ENCODE results near the gene CMKLR1.

Gene CMKLR1

GRCh38 chr12:108335349-108336119 is 3.6 kb downstream of the CMKLR1 start:
- DNase-seq: no peak

DNA sequence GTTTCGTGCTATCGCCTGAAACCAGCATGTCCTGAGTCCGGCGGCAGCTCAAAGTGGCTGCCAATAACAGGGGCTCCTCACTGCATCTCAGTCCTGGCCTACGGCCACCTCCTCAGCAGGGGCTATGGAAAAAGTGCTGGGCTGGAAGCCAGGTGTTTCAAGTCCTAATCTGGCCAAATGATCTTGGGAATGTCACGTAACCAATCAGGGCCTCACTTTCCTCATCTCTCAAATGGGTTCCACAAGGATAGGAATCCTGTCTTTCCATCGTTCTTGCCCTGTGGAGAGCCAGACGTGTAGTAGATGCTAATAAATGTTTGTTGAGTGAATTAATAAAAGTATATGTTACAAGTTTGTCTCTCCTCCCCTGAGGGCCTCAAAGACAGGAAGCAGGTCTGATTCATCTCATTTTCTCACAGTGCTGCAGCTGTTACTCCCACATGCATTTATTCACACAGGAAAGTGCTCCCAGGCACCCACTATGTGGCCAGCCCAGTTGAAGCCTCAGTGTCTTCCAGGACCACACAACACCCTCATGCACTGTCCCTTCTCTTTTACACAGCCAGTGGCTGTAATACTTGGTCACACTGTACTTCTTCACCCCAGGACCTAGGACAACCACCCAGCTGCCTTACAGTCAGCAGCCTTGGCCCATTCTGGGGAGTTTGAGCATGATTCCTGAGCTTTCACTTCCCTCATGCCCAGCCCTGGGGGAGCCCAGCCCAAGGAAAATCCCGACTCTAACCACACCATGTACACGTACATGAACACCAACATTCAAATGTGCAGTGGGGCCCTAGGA is 5.0 kb downstream of the CMKLR1 start:
- no peak for DNase-seq

GRCh38 chr12:108332791-108333382 is 6.2 kb downstream of the CMKLR1 start:
- no peak for DNase-seq

- no peak for DNase-seq
Observed at GRCh38 chr12:108328420-108328819, 10.7 kb downstream of the CMKLR1 start.

DNA sequence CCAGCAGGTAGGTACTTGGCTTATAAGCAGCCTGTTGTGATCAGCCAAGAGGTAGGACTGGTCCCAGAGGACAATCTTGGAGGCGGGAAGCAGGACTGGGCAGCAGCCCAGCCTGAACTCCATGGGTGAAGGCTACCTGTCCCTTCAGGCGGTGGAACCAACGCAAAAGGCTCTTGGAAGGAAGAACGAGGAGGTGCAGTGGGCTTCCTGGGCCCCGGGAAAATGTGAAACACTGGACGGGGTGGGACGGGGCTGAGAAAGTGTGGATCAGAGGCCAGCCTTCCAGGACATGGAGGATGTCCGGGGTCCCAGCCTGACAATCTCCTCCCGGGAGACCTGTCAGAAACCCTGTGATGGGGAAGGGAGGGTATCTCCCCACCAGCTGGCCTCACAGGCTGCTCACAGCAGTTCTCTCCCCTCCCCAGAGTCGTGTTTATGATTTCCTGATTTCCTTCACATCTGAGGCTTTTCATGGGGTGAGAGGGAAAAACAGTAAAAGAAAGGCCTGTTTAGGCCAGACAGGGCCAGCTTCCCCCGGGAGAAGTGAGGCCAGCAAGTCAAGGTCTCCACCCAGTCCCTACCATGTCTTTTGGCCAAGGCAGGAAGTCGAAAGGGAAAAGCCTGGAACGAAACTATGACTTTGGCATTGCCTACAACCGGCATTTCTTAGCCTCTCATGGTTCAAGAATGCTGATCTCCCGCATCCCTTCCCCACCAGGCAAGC is 11.3 kb downstream of the CMKLR1 start:
- no peak for DNase-seq

- no peak for DNase-seq
Observed at GRCh38 chr12:108326254-108326750, 12.8 kb downstream of the CMKLR1 start.

DNA sequence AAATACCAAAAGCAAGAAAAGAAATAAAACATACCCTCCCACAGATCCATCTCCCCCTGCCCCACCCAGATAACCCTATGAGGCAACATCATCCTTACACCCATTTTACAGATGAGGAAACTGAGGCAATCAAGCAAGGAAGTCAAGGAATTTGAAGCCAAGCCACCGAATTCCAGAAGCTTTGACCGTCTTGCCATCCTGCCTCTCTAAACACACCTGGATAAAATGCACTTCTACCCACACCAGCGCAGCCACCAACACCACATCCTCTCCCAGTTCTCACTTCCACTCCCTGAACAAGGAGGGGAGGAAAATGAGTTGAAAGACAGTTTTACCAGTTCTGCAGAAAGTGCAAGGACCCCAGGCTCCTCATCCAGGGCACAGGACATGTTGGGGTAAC is 13.6 kb downstream of the CMKLR1 start:
- no peak for DNase-seq

DNA sequence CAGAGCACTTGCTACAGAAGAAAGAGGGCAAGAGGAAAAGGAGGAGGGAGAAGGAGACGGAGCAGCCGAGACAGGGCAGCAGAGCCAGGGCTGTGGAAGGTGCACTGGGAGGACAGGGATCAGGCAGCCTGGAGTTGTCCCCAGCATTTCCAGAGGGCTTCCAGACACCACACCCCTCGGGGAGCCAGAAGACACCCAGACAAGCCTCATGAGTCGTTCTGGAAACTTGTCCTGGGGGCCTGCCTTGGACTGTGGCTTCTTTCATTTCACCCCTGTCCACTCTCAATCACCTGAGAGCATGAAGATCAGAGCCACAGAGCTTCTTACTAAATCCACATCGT is 14.1 kb downstream of the CMKLR1 start:
- DNase-seq: no peak

GRCh38 chr12:108324351-108325017 is 14.6 kb downstream of the CMKLR1 start:
- DNase-seq: no peak

DNA sequence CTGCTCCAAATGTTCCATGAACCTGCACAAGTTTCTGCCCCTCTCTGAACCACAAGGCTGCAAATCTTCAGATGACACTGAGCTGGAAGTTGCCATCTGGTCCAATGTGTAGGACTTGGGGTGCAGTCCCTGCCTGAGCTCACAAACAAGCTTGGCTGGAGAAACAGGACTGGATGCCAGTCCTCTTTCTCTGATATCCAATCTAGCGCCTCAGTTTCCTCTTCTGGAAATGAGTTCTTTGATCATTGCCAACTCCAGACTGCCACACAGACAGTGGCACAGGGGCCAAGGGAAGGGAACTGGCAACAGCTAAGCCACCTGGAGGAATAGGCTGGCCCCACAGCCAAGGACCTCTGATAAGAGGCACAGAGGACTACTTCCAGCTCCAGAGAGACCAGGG is 15.5 kb downstream of the CMKLR1 start:
- DNase-seq: no peak

DNA sequence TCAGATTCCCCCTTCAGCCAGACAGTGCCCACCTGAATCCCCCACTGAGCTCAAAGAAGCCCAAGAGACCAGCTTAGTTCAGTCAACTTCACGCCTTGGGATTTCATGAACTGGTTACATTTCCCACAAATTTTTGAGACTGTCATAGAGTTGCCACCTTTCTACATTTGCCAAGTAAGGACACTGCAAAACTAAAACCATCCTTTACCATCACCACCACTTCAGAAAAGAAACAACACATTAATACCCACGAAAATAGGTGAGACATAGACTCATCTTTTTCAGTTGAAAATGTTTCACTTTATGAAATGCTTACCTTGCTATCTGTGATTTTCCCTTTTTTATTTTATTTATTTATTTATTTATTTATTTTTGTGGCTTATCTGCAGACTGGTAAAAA is 16.1 kb downstream of the CMKLR1 start:
- no peak for DNase-seq

GRCh38 chr12:108321688-108322087 is 17.4 kb downstream of the CMKLR1 start:
- DNase-seq: no peak

DNA sequence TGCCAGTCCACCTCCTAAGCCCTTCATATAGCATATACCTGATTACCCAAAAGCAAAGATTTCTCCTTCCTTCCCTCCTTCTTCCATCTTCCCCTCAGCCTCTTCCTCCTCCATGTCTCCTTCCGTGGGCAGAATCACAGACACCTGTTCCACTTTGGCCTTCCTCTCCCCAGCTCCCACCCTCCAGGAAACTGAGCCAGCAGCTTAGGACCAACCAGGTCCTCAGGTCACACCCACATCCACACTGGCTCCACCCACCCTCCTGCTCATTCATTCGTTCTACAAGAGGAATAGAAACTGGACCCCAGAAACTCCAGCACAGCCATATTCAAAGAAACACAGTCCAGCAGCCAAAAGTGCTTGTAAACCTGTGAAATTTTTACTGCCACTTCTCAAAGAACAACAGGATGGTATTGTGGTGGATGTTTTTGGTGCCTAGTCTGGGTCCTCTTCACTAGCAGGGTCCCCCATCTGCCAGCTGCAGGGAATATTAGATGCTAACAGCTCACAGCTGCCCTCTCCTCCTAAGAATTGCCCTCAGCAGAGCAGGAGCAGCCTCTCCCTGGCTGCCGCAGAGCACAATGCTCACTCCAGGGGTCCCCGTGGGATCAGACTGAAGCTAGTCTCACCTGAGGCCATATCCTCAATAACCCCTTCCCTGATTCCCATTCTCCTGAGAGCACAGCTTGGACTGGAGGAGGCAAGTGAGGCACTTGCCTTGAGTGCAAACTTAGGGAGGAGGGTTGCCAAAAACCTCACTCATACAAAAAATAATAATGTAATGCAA is 18.4 kb downstream of the CMKLR1 start:
- DNase-seq: no peak

DNA sequence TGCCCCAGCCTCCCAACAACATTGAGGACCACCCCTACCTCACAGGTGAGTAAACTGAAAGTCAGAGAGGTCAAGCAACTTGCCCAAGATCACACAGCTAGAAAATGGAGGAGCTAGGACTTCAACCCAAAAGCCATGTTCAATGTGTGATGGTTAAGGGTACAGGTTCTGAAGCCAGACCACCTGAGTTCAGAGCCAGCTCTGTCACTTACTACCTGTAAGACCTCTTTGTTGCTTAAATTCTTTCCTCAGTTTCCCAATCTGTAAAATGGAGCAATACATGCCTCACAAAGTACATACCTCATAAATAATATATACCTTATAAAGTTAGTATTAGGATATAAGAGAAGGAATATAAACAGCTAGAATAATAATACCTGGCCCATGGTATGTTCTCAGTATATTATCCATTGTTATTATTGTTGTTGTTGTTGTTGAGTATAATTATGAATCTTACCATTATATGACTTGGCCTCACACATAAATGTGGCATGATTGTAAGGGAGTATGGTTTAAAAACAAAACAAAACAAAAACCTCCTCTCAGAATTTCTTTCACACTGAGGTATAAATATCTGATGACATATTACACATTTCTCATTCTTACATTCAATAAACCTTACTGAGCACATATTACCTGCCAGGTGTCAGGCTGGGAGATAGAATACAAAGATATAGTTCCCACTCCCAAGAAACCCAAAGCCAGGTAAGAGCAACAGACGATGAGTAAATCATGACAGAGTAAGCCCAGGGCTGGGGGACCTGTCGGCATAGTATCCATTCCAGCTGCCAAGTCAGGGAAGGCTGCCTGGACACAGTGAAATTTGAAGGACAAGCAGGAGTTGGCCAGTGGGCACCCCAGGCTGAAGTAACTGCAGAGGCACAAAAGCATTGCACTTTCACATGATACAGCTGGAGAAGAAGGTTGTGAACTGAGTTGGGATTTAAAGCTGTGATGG is 19.6 kb downstream of the CMKLR1 start:
- no peak for DNase-seq

DNA sequence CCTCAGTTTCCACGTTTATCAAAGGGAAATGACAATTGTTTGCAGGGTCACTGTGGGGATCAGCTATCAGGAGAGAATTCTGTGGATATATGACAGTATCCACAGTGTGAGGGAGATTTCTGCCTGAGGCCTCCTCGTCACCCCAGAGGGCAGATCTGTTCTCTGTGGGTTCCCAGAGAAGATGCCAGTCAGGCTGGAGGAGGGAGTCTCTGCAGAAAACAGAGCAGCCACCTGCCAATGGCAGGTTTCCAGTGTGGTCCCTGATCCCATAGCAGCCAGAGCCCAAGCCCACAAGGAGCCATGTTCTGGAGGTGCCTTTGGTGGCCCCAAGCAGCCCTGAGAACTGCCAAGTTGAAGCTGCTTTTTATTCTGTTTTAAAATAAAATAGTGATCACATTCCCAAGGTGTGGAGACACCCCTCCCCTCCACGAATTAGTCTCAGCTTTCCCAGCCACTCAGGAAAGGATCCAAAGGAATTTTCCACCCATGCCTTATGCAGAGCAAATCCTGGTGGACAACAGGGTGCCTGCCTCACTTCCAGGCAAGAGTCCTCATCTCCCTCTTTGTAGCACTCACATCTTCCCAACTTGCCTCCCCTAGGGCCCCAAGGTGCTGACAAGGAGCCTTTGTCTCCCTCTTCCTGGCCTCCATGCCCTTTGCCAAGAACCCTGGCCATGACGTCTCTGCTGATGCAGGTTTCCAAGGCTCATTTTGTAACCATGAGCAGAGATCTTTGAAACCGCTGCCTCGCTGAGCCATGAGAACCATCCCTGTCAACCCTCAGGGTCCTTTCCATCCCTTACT is 20.4 kb downstream of the CMKLR1 start:
- no peak for DNase-seq

- no peak for DNase-seq
Observed at GRCh38 chr12:108317308-108318234, 21.5 kb downstream of the CMKLR1 start.

DNA sequence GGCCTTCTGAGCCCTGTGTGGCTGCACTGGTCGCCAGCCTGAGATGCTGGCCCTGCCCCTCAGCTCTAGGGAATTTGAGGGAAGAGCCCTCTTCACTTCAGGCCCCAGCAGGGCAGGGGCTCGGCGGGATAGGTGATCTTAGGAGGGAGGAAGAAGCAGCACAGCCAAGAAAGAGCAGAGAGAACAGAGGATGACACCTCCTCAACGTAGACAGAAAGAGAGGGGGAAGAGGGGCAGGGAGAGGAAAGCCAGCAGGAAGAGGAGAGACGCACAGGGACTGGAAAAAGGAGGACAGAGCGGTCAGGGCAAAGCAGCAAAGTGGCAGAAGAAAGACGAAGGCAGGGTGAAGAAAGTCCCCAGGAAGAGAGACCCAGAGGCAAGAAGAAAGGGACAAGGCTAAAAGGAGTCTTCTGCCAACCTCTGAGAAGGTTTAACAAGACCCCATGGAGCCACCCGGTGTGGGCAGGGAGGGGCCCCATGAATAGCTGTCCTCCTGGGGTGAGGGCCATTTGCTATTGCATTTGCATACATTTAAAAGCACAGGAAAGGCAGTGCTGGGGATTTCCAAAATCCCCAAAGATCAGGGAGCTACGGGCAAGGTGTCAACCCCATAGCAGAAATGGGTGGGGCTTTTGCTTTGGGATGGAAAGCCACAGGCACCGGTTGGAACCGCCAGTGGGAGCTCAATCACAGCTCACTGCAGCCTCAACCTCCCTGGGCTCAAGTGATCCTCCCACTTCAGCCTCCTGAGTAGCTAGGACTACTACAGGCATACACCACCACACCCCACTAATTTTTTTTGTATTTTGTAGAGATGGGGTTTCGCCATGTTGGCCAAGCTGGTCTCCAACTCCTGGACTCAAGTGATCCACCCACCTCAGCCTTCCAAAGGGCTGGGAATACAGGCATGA is 22.7 kb downstream of the CMKLR1 start:
- DNase-seq: no peak

Data from retina (tissue), 1 donor.